HCT116 (cell line): ENCODE measurements around the gene PMS1. TPM values are rescaled to one million over a fixed set of nuclear protein-coding genes. Genes with fewer than 3 reads are reported as not detected.

Experiments
- ATAC-seq: fragments of 200-7000 bp; cut with Tn5 transposase; 2 replicates; pipeline ENCODE4 v1.9.1; 2020; ENCODE audit warnings: mild to moderate bottlenecking, moderate library complexity
- BruUV-seq: library from RNA; stranded (reverse); fragments of 400-500 nt; replicated peaks from 2 replicates; lab custom pipeline; 2021; lab: Mats Ljungman, UMichigan
- CTCF ChIA-PET: fragments of 300-600 bp; sonication (Branson Sonifier 250); formaldehyde crosslinking; loops from one replicate; lab custom pipeline; 2021; ENCODE audit warnings: antibody characterized with exemption; lab: Charles Lee
- POLR2A ChIA-PET: fragments of 300-600, 350-600 bp; sonication (Branson Sonifier 250); formaldehyde crosslinking; loops from one replicate; lab custom pipeline; 2021; ENCODE audit warnings: antibody characterized with exemption; lab: Charles Lee
- RAD21 ChIA-PET, 2 experiments: fragments of 300-600 bp; sonication (Branson Sonifier 250); formaldehyde crosslinking; loops; one replicate each; lab custom pipeline; 2023; ENCODE audit warnings: low total read pairs in 2 of 2; ENCODE audit not compliant: uncharacterized antibody in 2 of 2, unreplicated experiment in 2 of 2, low non-redundant PET in 1 of 2; lab: Charles Lee
- DNase-seq: peaks from one replicate; pipeline ENCODE4 v3.0.0-alpha.2; 2010; ENCODE audit warnings: low read depth, low spot score
- H2AFZ ChIP-seq: fragments of 200-600 bp; shearing (Covaris generic), sonication (generic); 2 replicates; pipeline ENCODE4 v1.6.1; 2017; ENCODE audit warnings: low read depth, mixed run types, mixed read lengths, antibody characterized with exemption, low read length; ENCODE audit not compliant: poor library complexity, severe bottlenecking
- H3K27ac ChIP-seq: 2 replicates; pipeline ENCODE4 v1.5.1; 2012; ENCODE audit warnings: low read depth, low read length
- H3K27me3 ChIP-seq: fragments of 200-600 bp; sonication (generic); 2 replicates; pipeline ENCODE4 v1.6.1; 2016; ENCODE audit warnings: mixed run types, low read length, mixed read lengths; ENCODE audit not compliant: insufficient read depth
- H3K36me3 ChIP-seq, 2 experiments: fragments of 200-500 bp in 1 of 2; fragments of 200-600 bp in 1 of 2; sonication (Bioruptor generic) in 1 of 2; sonication (generic) in 1 of 2; 2 replicates each; pipeline versions ENCODE4 v1.5.1 to v1.6.1; 2014 to 2016; ENCODE audit warnings: low read length in 2 of 2, inconsistent platforms in 1 of 2, mixed read lengths in 1 of 2, mixed run types in 1 of 2; ENCODE audit not compliant: insufficient read depth in 2 of 2, control insufficient read depth in 1 of 2
- H3K4me1 ChIP-seq, 2 experiments: fragments of 200-600 bp in 1 of 2; sonication (generic) in 1 of 2; 2 replicates each; pipeline versions ENCODE4 v1.5.1 to v1.6.1; 2012 to 2017; ENCODE audit warnings: low read length in 2 of 2, inconsistent platforms in 1 of 2, mild to moderate bottlenecking in 1 of 2, mixed read lengths in 1 of 2, mixed run types in 1 of 2, moderate library complexity in 1 of 2; ENCODE audit not compliant: insufficient read depth in 2 of 2, control insufficient read depth in 1 of 2
- H3K4me2 ChIP-seq: fragments of 200-600 bp; sonication (generic); 2 replicates; pipeline ENCODE4 v1.6.1; 2017; ENCODE audit warnings: mixed run types, low read length, mixed read lengths
- H3K4me3 ChIP-seq, 2 experiments: fragments of 200-600 bp in 1 of 2; sonication (generic) in 1 of 2; replicated peaks in 1 of 2; 2 replicates each; pipeline ENCODE4 v1.5.1; 2011 to 2016; ENCODE audit warnings: low read length in 2 of 2, control low read depth in 1 of 2, low read depth in 1 of 2, mild to moderate bottlenecking in 1 of 2, mixed read lengths in 1 of 2, mixed run types in 1 of 2
- H3K79me2 ChIP-seq: fragments of 200-600 bp; sonication (generic); 2 replicates; pipeline ENCODE4 v1.6.1; 2017; ENCODE audit warnings: mild to moderate bottlenecking, mixed run types, low read length, moderate library complexity, mixed read lengths; ENCODE audit not compliant: insufficient read depth
- H3K9ac ChIP-seq: fragments of 200-600 bp; sonication (generic); 2 replicates; pipeline ENCODE4 v1.6.1; 2016; ENCODE audit warnings: low read length, mixed read lengths
- H3K9me2 ChIP-seq: fragments of 200-600 bp; sonication (generic), shearing (Covaris generic); 2 replicates; pipeline ENCODE4 v1.6.1; 2017; ENCODE audit warnings: mixed run types, mild to moderate bottlenecking, moderate library complexity; ENCODE audit not compliant: insufficient read depth
- H3K9me3 ChIP-seq, 2 experiments: fragments of 200-500 bp in 1 of 2; fragments of 200-600 bp in 1 of 2; sonication (Bioruptor generic) in 1 of 2; sonication (generic) in 1 of 2; 2 replicates each; pipeline ENCODE4 v1.6.1; 2014 to 2017; ENCODE audit warnings: low read length in 2 of 2, mixed read lengths in 2 of 2, inconsistent platforms in 1 of 2, low read depth in 1 of 2, mild to moderate bottlenecking in 1 of 2, mixed run types in 1 of 2, moderate library complexity in 1 of 2; ENCODE audit not compliant: control insufficient read depth in 1 of 2, insufficient read depth in 1 of 2
- H4K20me1 ChIP-seq: fragments of 200-600 bp; sonication (generic), shearing (Covaris generic); 2 replicates; pipeline ENCODE4 v1.6.1; 2017; ENCODE audit warnings: mixed run types, mild to moderate bottlenecking, moderate library complexity; ENCODE audit not compliant: insufficient read depth
- ATF3 ChIP-seq: IDR thresholded peaks from 2 replicates; pipeline ENCODE4 v1.6.1; 2012
- CBX3 ChIP-seq: IDR thresholded peaks from 2 replicates; pipeline ENCODE4 v1.6.1; 2012; ENCODE audit warnings: low read depth
- EGR1 ChIP-seq: IDR thresholded peaks from 2 replicates; pipeline ENCODE4 v1.6.1; 2012; ENCODE audit warnings: low read depth
- ELF1 ChIP-seq: IDR thresholded peaks from 2 replicates; pipeline ENCODE4 v1.6.1; 2012; ENCODE audit warnings: low read depth, borderline replicate concordance
- EZH2 ChIP-seq: fragments of 200-600 bp; sonication (generic); IDR thresholded peaks from 2 replicates; pipeline ENCODE4 v1.6.1; 2017; ENCODE audit warnings: antibody characterized with exemption, mixed run types
- FOSL1 ChIP-seq: IDR thresholded peaks from 2 replicates; pipeline ENCODE4 v1.6.1; 2012; ENCODE audit warnings: low read depth
- JUND ChIP-seq: IDR thresholded peaks from 2 replicates; pipeline ENCODE4 v1.6.1; 2012
- POLR2AphosphoS5 ChIP-seq: IDR thresholded peaks from 2 replicates; pipeline ENCODE4 v1.6.1; 2011; ENCODE audit warnings: mild to moderate bottlenecking, low read depth, low read length, moderate library complexity
- RAD21 ChIP-seq: IDR thresholded peaks from 2 replicates; pipeline ENCODE4 v1.6.1; 2012; ENCODE audit warnings: low read depth, mild to moderate bottlenecking
- REST ChIP-seq: IDR thresholded peaks from 2 replicates; pipeline ENCODE4 v1.6.1; 2012; ENCODE audit warnings: low read depth
- SP1 ChIP-seq: IDR thresholded peaks from 2 replicates; pipeline ENCODE4 v1.6.1; 2012; ENCODE audit warnings: low read depth
- SRF ChIP-seq: IDR thresholded peaks from 2 replicates; pipeline ENCODE4 v1.6.1; 2012; ENCODE audit warnings: low read depth
- TCF7L2 ChIP-seq: IDR thresholded peaks from 2 replicates; pipeline ENCODE4 v1.7.0; 2011; ENCODE audit warnings: borderline replicate concordance, inconsistent platforms; ENCODE audit not compliant: insufficient read depth, insufficient read length; ENCODE audit errors: extremely low read depth
- YY1 ChIP-seq: IDR thresholded peaks from 2 replicates; pipeline ENCODE4 v1.6.1; 2011; ENCODE audit warnings: low read length, low read depth, moderate library complexity, mild to moderate bottlenecking; ENCODE audit not compliant: insufficient replicate concordance; ENCODE audit errors: extremely low read depth
- ZFX ChIP-seq: fragments of 450-650 bp; IDR thresholded peaks from 2 replicates; pipeline ENCODE4 v1.6.1; 2017
- ZNF274 ChIP-seq: fragments of 200-500 bp; sonication (Bioruptor generic); IDR thresholded peaks from 2 replicates; pipeline ENCODE4 v1.6.1; 2014; ENCODE audit warnings: mild to moderate bottlenecking, low read depth, low read length, inconsistent platforms
- intact Hi-C: fragments of 100-400 bp; cut with micrococcal nuclease; formaldehyde crosslinking; loops from 2 replicates; pipeline ENCODE4 v1.10.0; 2022
- total RNA-seq: library from RNA; stranded (reverse); gene quantifications from one replicate; pipeline ENCODE4 v1.2.1, GENCODE V29; 2021; ENCODE audit not compliant: unreplicated experiment
- TF ChIP-seq, protein P1 (sequence below): IDR thresholded peaks from 2 replicates; pipeline ENCODE4 v1.6.1; 2012
- TF ChIP-seq, protein P2 (sequence below): IDR thresholded peaks from 2 replicates; pipeline ENCODE4 v1.6.1; 2011; ENCODE audit warnings: mild to moderate bottlenecking, low read length, moderate library complexity; ENCODE audit not compliant: insufficient replicate concordance; ENCODE audit errors: extremely low read depth
- TF ChIP-seq, protein P3 (sequence below), 3 experiments: fragments of 200-600 bp in 1 of 3; sonication (generic) in 1 of 3; IDR thresholded peaks in 2 of 3; conservative IDR thresholded peaks in 1 of 3; 2 replicates each; pipeline ENCODE4 v1.5.1; 2012 to 2017; ENCODE audit warnings: low read depth in 2 of 3, low read length in 2 of 3, antibody characterized with exemption in 1 of 3, borderline replicate concordance in 1 of 3, control low read depth in 1 of 3, mild to moderate bottlenecking in 1 of 3, mixed read lengths in 1 of 3, mixed run types in 1 of 3, moderate library complexity in 1 of 3; ENCODE audit not compliant: insufficient read depth in 1 of 3

The PMS1 gene
- total RNA-seq, 1 experiment from 2014 or later = 53.2 TPM

DNA sequence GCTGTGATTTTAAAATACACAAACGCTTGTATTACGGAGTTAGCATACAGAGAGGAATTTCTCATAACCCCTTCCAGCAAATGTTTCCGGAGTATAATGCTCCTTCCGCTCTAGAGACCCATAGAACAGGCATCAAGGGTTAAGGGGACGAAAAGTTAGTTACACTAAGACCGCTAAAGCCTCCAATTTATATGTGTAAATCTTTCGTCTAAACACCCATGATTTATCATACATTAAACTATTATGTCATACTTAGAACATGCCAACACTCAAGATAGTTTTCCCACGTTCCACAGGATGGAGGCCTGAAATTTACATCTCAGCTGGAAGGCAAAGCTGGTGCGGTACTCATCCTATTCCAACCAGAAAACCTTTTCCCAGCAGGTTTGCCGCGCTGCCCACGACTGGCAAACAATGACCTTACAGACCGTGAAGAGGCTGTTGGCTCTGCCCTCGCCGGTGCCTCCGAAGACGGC, 761 bp upstream of the PMS1 start:
- ChIA-PET POLR2A (interaction anchor here (0.9 to 1.9 kb wide), 2 partner anchors 12 to 21 kb away, joined by 3 to 7 read pairs; partner anchors contain the start of gene OSGEPL1), CTCF (no interaction called here), RAD21 (no interaction called here)
- no TSS peak for BruUV-seq
- Histone ChIP-seq H4K20me1 (no peaks in the 10 kb centered on the region), H3K27ac (peak overlapping the region; percentile 80), H3K9me3 (no peaks in the 10 kb centered on the region), H3K9me2 (0 out of 2 replicates have a peak, but pooled peaks cover 2% of the 10 kb centered on the region), H3K9ac (peak overlapping the region; percentile 94), H3K36me3 (peaks cover 10% of the 10 kb centered on the region in 2 experiments; a peak in 3 of 4 replicates), H3K27me3 (no peaks in the 10 kb centered on the region), H3K4me3 (peak overlapping the region; percentile 81 to 91), H2AFZ (no peak overlapping the region), H3K4me2 (peak overlapping the region; percentile 93), H3K79me2 (peaks cover 94% of the 10 kb centered on the region), H3K4me1 (peaks cover 5 to 16% of the 10 kb centered on the region in 2 experiments; a peak in 3 of 4 replicates)
- ATAC-seq (no peak; the same call in 1 of the 2 replicates), DNase-seq (no peak)
- intact Hi-C loops = no loop called here
- no peak for TF ChIP-seq REST
- TF ChIP-seq EZH2 = no peak
- TF ChIP-seq JUND = no peak
- no peak for TF ChIP-seq FOSL1
- TF ChIP-seq POLR2AphosphoS5 = no peak
- TF ChIP-seq ZNF274 = no peak
- no peak for TF ChIP-seq YY1
- no peak for TF ChIP-seq SRF
- TF ChIP-seq, protein P1, sequence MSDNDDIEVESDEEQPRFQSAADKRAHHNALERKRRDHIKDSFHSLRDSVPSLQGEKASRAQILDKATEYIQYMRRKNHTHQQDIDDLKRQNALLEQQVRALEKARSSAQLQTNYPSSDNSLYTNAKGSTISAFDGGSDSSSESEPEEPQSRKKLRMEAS = no peak
- TF ChIP-seq ELF1 = no peak
- no peak for TF ChIP-seq TCF7L2
- TF ChIP-seq EGR1 = no peak
- no peak for TF ChIP-seq SP1
- TF ChIP-seq, protein P2, sequence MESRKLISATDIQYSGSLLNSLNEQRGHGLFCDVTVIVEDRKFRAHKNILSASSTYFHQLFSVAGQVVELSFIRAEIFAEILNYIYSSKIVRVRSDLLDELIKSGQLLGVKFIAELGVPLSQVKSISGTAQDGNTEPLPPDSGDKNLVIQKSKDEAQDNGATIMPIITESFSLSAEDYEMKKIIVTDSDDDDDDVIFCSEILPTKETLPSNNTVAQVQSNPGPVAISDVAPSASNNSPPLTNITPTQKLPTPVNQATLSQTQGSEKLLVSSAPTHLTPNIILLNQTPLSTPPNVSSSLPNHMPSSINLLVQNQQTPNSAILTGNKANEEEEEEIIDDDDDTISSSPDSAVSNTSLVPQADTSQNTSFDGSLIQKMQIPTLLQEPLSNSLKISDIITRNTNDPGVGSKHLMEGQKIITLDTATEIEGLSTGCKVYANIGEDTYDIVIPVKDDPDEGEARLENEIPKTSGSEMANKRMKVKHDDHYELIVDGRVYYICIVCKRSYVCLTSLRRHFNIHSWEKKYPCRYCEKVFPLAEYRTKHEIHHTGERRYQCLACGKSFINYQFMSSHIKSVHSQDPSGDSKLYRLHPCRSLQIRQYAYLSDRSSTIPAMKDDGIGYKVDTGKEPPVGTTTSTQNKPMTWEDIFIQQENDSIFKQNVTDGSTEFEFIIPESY = no peak
- TF ChIP-seq ATF3 = no peak
- TF ChIP-seq ZFX = no peak
- no peak for TF ChIP-seq RAD21
- TF ChIP-seq, protein P3, sequence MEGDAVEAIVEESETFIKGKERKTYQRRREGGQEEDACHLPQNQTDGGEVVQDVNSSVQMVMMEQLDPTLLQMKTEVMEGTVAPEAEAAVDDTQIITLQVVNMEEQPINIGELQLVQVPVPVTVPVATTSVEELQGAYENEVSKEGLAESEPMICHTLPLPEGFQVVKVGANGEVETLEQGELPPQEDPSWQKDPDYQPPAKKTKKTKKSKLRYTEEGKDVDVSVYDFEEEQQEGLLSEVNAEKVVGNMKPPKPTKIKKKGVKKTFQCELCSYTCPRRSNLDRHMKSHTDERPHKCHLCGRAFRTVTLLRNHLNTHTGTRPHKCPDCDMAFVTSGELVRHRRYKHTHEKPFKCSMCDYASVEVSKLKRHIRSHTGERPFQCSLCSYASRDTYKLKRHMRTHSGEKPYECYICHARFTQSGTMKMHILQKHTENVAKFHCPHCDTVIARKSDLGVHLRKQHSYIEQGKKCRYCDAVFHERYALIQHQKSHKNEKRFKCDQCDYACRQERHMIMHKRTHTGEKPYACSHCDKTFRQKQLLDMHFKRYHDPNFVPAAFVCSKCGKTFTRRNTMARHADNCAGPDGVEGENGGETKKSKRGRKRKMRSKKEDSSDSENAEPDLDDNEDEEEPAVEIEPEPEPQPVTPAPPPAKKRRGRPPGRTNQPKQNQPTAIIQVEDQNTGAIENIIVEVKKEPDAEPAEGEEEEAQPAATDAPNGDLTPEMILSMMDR (IDR thresholded peaks at IDR 0.05 in 2 of 3, conservative IDR thresholded peaks at IDR 0.05 in 1 of 3; ENCODE audit: borderline replicate concordance in 1 of 3, insufficient read depth in 1 of 3, low read depth in 2 of 3, low read length in 2 of 3) = no peak
- TF ChIP-seq CBX3 = no peak
